ENCODE data around the gene PCBP3.

The PCBP3 gene

GRCh38 chr21:45937721-45938452 is 294.4 kb downstream of the PCBP3 start:
- no peak for TF ChIP-seq CTCF (IDR thresholded peaks at IDR 0.05)
- H3K27ac ChIP-seq, result no peak overlapping the region

- TF ChIP-seq ZFX (IDR thresholded peaks at IDR 0.05; ENCODE audit: borderline replicate concordance), result no peak
- TF ChIP-seq CTCF (IDR thresholded peaks at IDR 0.05), result no peak
These were observed 294.9 kb downstream of the PCBP3 start for GRCh38 chr21:45938453-45938755.

GRCh38 chr21:45938811-45939520 is 295.4 kb downstream of the PCBP3 start:
- no peak overlapping the region for H3K27ac ChIP-seq
- TF ChIP-seq CTCF (IDR thresholded peaks at IDR 0.05) (no peak), ZFX (IDR thresholded peaks at IDR 0.05; ENCODE audit: borderline replicate concordance) (no peak)

More at GRCh38 chr21:45938453-45938755, 294.9 kb downstream of the PCBP3 start:
- no peak overlapping the region for H3K27ac ChIP-seq

GRCh38 chr21:45939521-45940045 is 296.1 kb downstream of the PCBP3 start:
- H3K27ac ChIP-seq, result no peak overlapping the region
- no peak for TF ChIP-seq ZFX (IDR thresholded peaks at IDR 0.05; ENCODE audit: borderline replicate concordance)
- TF ChIP-seq CTCF (IDR thresholded peaks at IDR 0.05), result no peak

GRCh38 chr21:45940091-45940490 is 296.6 kb downstream of the PCBP3 start:
- no peak overlapping the region for H3K27ac ChIP-seq
- TF ChIP-seq ZFX (IDR thresholded peaks at IDR 0.05; ENCODE audit: borderline replicate concordance), result no peak
- no peak for TF ChIP-seq CTCF (IDR thresholded peaks at IDR 0.05)

- no peak overlapping the region for H3K27ac ChIP-seq
- no peak for TF ChIP-seq CTCF (IDR thresholded peaks at IDR 0.05)
- TF ChIP-seq ZFX (IDR thresholded peaks at IDR 0.05; ENCODE audit: borderline replicate concordance), result no peak
These were observed 297.3 kb downstream of the PCBP3 start for GRCh38 chr21:45940621-45941337.

Measured in 22Rv1 (cell line).